ENCODE measurements around the gene GALNTL6.
"Not testable (repeated sequence)": the region's sequence is repeated elsewhere in the genome, so short reads cannot be mapped to it uniquely, and the experiment has no call there.

GALNTL6 gene

GRCh38 chr4:172750910-172751309 lies 937.7 kb downstream of the GALNTL6 start:
- DNase-seq (ENCODE audit: low read depth): no peak

DNA sequence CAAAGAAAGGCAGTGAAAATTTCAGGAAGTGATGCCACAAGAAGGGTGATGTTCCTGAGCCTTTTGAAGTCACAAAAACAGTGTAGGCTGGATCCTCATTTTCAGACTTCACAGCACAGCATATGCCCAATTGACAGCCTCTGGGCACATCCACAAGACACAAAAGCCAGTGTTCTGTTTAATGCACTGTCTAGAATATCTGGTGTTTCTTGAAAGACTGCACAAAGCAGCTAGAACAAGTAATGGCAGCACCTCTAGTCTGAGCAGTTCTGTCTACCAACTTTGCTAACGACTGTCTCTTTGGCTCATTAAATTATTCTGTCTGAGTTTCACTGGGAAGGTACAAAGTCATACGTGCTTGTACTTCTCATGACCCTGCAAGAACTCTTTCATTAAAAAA lies 938.3 kb downstream of the GALNTL6 start:
- no peak for DNase-seq (ENCODE audit: low read depth)

DNA sequence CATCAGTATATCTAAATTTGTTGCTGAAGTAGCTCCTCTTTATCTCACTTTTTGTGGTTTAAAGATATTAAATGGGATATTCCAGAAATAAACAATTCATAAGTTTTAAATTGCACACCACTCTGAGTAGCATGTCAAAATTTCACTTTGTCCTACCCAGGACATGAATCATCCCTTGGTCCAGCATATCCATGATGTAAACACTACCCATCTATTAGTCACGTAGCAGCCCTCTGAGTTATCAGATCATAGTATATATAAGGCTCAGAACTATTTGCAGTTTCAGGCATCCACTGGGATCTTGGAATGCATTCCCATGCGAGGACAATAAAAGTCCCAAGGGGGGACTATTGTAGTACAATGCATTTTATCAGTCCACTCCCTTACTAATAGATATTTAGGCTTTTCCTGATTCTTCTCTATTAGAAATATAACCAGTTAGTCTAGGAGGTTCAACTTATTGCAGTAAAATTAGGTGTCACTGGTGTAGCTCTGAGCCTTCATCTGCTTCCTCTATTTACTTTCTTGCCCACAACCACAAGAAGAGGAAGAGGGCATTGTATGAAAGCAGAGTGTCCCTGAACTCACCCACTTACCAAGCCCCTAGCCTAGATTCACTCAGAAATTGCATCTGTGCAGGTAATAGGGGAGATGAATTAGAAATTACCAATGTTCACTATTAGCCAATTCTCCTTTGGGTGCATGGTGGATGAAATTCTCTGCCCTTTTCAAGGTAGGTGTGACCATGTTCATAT lies 945.6 kb downstream of the GALNTL6 start:
- DNase-seq (ENCODE audit: low read depth): no peak

DNA sequence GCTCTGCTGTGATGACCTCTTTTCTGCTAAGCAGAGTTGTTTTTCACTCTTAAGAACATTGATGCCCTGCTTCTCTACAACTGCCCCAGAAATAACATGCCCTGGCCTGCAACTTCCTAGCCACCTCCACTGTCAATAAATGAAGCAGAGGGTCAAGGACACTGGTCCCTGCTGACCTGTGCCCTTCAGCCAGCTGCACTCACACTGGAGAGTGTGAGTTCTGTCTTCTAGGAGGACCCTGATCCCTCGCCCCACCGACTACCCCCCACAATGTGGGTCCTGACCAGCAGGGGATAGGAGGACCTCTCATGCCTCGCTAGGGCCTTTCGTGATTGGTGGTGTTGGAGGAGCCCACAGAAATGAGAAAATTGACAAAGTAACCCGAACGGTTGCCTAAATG lies 947.3 kb downstream of the GALNTL6 start:
- DNase-seq (ENCODE audit: low read depth): no peak

DNA sequence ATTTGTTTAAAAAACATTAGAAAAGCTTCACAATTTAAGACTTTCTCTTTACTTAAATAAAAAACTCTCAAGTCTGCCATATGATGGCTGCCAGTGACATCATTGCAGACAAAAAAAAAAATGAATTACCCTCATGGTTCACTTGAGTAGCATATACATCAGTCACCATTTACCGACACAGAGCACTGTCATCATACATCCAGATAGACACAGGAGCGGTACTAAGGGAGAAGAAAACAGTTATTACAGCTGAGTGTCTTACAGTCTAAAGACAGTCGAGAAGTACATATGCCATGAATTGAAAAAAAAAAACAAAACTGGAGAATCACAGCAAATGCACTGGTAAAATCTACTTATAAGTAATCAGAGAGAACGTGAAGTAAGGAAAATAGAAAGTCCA lies 949.7 kb downstream of the GALNTL6 start:
- DNase-seq (ENCODE audit: low read depth): no peak

DNA sequence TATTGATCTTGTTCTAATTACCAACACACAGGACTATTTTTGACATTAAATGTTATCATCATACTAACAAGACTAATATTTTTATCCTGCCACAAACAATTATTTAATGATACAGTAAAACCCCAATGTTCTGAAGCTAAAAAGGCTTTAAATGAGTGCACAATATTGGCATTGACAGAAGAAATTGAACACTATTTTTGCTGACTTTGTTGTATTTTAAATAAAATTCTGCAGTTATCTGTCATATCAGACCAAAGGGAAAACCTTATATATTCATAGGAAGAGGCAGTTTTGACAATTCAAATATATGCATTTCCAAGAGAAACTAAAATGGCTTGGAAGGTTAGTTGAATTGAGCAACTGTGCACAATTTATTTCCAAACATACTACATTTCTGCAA lies 957.6 kb downstream of the GALNTL6 start:
- DNase-seq (ENCODE audit: low read depth): no peak

DNA sequence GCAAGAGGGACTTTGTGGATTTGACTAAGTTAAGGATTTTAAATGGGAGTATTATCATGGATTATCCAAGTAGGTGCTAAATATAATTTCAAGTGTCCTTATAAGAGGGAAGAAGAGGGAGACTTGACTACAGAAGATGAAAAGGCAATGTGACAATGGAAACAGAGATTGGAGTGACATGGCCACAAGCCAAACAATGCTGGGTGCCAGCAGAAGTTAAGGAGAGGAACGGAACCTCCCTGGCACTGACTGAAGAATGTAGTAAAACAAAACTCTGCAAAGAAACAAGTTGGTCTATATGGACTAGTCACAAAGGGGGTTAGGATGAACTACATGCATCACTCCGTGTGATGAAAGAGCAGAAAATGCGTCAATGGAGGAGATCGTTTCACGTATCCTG lies 959.6 kb downstream of the GALNTL6 start:
- no peak for DNase-seq (ENCODE audit: low read depth)

- DNase-seq (ENCODE audit: low read depth): no peak
Observed at GRCh38 chr4:172776203-172776861, 963.1 kb downstream of the GALNTL6 start.

- DNase-seq (ENCODE audit: low read depth): no peak
Observed at GRCh38 chr4:172777729-172778431, 964.7 kb downstream of the GALNTL6 start.

DNA sequence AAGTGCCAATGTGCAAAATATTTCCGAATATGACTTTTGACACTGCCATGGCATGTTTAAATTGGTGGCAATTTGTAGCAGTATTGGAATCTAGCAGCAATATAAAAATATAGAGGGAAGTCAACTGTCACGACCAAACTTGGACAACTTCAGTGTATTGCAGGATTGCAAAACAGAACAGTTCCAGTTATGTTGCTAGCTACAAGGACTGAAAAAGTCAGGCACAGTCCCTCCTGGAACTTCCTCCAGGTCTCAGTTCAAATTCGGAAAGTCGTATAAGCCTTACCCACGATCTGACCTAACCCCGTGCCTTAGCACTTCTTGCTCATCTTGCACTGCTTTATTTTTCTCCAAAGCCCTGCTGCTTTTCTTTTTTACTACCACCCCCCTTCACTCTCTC lies 965.4 kb downstream of the GALNTL6 start:
- DNase-seq (ENCODE audit: low read depth): no peak

DNA sequence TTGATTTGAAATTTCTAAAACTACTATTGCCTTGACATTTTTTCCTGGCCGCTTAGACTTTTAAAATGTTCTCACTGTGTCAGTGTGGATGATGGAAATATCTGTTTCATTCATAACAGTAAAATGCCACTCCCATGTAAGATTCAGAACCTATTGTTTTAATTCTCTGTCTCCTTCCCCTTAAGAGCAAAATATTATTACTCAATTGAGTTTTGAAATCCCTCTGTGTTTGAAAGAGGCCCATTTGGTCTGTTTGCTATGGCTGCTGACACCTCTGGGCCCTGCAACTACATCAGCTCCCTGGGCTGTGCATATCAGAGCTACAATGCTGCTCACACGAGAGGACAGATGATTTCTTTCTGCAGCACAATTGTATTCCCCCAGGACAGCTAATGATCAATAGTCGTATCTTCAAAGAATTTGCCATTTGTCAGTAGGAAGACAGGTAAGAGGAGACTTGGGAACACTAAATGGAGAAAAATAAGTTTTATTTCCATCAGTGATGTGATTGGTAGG lies 967.4 kb downstream of the GALNTL6 start:
- DNase-seq (ENCODE audit: low read depth): no peak

DNA sequence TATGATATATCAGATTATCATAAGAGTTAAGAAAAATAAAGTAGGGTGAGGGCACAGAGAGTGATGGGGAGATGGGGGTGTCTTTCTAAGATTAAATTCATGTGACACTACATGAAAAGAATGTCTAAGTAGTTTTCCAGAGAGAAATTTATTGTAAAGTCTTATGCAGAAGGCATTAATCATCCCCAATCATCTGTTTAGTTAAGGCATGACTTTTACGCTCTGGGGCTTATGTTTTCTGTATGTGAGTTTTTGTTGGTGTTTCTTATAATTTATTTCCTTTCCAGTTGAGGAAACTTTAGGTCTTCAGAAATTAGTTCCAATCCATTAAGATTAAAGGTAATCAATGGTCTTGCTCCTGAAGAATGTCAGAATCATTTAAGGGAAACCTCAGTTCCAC lies 972.4 kb downstream of the GALNTL6 start:
- DNase-seq (ENCODE audit: low read depth): no peak

- no peak for DNase-seq (ENCODE audit: low read depth)
Observed at GRCh38 chr4:172786039-172786792, 973.0 kb downstream of the GALNTL6 start.

DNA sequence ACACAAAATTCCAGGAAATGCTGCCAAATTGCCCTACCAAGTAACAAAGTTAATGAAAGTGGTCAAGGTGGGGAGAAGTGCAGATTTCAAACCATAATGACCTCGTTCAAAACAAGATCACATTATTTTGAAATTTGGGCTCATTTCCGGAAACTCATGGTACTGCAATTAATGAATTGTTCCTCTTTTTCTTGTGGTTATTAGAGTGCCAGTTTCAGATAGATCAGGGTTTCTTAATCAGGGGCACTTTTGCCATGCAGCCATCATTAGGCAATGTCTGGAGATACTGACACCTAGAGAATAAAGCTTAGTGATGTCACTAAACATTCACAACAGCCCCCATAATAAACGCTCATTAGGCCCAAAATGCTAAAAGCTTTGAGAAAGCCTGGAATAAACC lies 973.9 kb downstream of the GALNTL6 start:
- no peak for DNase-seq (ENCODE audit: low read depth)

DNA sequence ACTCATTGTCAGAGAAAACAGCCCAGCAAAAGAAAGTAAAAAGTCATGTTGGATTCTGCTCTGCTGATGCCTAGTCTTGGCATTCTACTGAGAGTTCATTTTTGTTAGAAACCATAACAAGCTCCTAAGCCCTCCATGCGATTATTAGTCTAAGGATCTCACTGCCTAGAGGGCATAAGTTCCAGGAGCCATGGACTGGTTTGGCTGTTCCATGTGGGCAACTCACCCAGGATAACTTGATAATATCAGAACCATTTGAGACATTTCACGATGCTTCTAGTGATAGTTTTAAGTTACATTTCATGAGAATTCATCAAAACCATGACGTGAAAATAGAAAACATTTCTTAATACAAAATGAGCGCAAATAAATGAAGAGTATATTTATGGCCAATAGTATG lies 978.6 kb downstream of the GALNTL6 start:
- no peak for DNase-seq (ENCODE audit: low read depth)

DNA sequence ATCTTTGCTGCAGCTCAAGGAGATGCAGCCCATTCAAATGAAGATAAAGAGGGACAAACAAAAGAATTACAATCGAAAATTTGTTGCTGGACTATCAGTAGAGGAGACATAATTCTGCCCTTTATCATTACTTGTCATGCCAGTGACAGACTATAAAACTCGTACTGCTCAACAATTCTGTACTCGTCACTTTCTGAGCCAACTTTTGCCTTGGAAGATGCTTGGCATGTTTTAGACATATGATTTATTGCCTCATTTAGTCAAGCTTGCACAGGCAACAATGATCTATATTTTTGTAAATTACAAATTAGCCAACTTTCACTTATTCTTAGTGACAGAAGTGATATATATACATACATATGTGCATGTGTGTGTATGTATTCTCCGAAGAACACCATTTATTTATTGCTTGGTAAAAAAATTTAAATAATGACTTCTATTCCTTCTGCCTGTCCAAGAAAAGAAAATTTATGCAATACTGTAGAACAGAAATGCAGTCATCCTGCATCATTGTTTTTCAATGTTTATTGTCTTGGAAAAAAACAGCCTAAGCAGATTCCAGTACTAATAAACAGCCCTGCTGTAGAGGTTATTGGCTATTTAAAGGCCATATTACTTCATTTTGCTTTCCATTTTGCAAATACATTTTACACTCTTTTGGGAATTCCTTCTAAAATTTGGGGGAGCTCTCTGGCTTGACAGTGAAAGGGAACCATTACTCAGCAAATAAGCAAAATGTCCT lies 980.5 kb downstream of the GALNTL6 start:
- DNase-seq (ENCODE audit: low read depth): no peak

DNA sequence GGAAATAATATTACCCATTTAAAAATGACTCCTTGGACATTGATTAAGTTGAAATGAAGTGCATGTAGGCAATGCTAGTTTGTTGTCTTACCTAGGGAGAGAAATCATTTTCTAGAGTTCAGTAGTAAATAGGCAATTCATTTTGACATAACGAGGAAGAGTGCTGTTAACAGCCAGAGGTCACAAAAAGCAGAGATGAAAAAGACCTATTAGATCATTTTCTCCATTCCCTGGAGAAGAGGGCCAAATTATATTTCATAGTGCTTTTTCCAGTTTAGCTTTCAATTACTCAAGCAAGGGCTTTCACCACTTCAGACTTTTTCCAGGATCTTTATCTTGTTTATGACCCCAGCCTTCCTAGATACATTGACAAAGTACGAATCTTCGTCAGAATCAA lies 981.1 kb downstream of the GALNTL6 start:
- DNase-seq (ENCODE audit: low read depth): no peak

DNA sequence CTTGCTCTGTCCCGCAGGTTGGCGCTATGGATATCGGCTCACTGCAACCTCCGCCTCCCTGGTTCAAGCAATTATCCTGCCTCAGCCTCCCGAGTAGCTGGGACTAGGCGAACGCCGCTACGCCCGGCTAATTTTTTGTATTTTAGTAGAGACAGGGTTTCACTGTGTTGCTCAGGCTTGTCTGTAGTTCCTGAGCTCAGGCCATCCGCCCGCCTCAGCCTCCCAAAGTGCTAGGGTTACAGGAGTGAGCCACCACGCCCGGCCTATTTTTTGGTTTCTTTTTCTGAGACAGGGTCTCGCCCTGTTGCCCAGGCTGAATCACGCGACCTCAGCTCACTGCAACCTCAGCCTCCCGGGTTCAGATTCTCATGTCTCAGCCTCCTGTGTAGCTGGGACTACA lies 984.1 kb downstream of the GALNTL6 start:
- DNase-seq (ENCODE audit: low read depth): not testable (repeated sequence)

GRCh38 chr4:172802032-172802431 lies 988.8 kb downstream of the GALNTL6 start:
- no peak for DNase-seq (ENCODE audit: low read depth)

GRCh38 chr4:172806841-172807240 lies 993.6 kb downstream of the GALNTL6 start:
- DNase-seq (ENCODE audit: low read depth): no peak

DNA sequence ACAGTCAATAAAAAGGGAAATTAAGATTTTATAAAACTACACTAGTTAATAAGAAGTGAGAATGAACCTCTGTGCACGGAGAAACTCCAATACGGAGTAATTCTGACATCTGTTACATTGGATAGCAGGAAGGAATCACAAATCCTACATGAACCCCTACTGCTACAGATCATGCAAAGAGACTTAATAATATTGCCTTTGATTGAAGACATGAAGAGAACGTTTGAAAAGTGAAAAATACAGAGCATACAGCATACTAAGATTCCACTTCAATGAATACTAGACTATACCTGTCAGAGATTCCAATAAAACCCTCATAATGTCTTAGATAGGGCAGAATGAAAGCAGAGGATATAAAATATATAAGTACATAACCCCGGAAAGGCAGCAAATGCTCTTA lies 995.0 kb downstream of the GALNTL6 start:
- DNase-seq (ENCODE audit: low read depth): no peak

DNA sequence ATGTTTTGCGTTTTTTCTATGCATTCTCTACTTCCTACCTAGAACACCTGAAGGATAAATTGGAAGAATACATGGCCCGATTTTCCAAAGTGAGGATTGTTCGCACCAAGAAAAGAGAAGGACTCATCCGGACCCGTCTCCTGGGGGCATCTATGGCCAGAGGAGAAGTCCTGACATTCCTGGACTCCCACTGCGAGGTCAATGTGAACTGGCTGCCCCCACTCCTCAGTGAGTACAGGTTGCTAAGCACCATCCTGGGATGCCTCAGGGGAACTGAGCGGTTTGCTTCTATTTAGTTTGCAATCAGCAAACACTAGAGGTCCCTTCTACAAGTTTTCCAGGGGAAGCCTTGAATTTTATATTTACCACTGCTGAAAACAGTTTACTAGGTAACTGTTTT lies 996.1 kb downstream of the GALNTL6 start:
- DNase-seq (ENCODE audit: low read depth): no peak
